Measurements from ENCODE around the gene PLEKHO2. TPM values are rescaled to one million over a fixed set of nuclear protein-coding genes. Genes with fewer than 3 reads are reported as not detected.

PLEKHO2 gene
- polyA plus RNA-seq, 3 donors: 18.1 to 21.3 (median 18.3) TPM

DNA sequence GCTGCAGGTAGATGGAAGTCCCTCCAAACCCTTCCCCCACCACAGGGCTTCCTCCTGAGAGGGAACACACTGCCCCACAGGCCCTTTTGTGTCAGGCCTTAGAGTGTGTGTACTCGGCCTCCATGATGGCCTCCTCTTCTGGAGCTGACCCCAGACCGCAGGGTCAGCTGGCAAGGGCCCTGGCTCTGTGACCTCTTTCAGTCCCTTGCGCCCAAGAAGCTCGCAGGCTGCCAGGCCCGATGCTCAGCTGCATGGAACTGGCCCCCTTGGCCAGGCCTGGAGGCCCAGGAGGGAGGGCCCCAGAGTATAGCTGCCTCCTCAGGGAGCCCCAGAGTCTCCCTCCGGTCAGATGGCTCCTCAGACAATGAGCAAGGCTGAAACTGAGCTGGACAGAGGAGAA is 46.6 kb downstream of the PLEKHO2 start:
- no peak for DNase-seq

DNA sequence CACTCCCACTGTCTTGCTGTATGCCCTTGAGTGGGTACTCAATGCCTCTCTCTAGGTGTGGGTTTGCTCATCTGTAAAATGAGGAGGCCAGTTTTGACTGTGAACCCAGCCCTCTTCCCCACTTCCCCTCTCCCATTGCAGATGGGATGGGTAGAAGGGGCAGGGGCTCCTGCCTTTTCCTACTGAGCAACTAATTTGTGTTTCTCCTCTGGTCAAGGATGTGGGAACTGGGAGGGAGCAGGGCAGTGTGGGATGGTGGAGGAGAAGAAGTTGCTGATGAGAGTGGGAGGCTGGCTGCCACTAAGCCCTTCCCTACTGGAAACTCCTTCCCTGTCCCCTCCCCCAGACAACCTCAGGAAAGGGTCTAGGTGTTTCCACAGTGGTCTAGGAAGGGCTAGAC is 49.8 kb downstream of the PLEKHO2 start:
- DNase-seq: no peak

- no peak for DNase-seq
Observed at GRCh38 chr15:64892847-64893403, 51.2 kb downstream of the PLEKHO2 start.

GRCh38 chr15:64893481-64894394 is 52.0 kb downstream of the PLEKHO2 start:
- DNase-seq: peak; percentile 98

GRCh38 chr15:64894395-64895056 is 52.8 kb downstream of the PLEKHO2 start:
- no peak for DNase-seq

DNA sequence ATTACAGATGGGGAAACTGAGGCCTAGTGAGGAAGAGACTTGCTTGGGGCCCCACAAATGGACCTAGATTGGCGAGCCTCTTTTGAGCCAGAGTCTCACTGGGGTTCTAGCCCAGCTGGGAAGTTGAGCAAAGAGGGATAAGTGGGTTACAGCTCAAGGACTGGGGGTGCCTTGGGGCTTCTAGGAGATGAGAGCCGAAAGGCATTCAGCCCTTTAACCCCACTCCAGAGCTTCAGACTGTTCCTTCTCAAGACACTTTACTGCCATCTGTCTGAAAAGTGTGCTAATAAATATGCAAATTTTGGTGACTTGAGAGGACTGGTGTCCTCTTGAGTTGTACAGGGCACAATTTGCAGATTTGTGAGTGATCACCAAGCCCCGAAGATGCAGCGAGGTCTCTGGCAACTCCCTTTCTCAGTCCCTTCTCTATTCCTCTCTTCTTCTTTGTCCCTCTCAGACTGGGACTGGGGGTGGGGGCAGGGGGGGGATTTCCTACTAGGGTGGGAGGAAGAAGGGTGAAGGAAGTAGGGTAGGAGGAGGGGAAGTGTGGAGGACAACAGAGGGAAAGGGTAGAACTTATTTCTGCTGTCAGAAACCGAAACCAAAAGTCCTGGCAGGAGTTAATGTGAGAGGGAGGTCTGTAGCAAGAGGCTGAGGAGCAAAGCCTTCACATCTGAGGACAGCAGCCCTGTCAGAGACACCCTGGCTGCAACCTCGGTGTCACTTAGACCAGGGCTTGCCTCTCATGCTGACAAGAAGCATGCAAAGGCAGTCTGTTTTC is 53.8 kb downstream of the PLEKHO2 start:
- DNase-seq: no peak

DNA sequence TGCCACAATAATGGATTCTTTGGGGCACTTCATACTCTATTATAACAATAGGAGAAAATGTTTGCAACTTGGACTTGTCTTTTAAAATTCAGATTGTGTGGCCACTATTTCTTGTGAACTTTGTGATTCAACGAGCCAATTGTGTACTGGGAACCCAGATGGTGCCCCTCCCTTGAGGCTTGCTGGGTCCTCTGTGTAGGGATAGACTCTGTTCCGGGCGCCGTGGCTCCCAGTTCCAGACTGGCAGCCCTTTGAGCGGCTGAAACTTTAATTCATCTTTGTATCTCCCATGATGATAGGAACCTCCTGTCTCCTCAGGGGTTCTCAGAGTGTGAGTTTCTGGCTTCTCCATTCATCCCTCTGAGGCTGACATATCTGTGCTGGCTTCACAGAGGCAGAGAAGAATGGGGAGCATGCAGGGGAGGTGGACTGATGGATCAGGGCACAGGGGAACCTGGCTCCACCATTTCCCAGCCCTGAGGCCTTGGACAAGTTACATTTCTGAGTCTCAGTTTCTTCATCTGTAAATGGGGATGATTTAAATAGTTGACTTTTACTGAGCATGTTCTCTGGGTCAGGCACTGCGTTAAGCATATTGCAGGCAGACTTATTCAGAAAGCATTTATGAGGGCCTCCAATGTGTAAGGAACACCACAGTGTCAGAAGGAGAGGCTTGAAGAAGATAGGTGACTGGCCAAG is 54.8 kb downstream of the PLEKHO2 start:
- no peak for DNase-seq

DNA sequence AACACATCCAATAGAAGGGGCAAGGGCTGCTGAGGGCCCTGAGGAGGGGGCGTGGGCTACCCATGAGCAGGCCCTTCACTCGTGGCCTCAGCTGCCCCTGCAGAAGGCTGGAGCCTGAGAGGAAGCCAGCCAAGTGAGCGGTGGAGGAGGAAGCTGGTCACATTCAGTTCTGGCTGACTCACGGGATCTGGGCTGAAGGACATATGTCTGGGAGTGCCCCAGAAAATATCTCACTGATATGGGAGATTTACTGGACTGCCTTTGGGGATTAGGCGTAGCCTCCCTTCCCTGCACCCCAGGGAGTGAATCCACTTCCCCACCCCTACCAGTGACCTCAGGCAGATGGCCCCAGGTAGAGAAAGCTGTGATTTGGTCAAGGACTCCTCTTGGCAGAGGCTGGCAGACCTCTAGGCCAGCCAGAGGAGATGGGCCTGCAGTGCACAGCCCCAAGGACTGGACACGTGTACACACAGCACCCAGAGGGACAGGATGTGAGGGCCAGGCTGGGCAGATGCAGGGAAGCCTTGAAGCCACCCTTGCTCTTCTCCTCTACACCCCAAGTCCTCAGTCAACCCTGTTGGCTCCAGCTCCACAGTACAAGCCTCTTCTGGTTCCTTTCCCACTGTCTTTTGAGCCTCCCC is 55.8 kb downstream of the PLEKHO2 start:
- DNase-seq: no peak

- DNase-seq: no peak
Observed at GRCh38 chr15:64898406-64898805, 56.7 kb downstream of the PLEKHO2 start.

DNA sequence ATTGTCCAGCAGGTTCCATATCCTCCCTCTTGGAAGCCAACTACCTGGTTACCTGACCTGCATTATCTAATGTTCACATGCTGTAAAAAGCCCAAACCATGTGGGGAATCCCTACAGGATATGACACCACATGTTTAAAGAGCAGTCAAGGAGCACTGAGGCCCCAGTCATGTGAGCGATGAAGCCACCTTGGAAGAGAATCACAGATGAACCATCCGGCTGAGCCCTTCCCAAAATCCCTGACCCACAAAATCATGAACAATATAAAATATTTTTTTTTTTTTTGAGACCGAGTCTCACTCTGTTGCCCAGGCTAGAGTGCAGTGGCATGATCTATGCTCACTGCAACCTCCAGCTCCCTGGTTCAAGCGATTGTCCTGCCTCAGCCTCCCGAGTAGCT is 59.4 kb downstream of the PLEKHO2 start:
- DNase-seq: no peak

- DNase-seq: no peak
Observed at GRCh38 chr15:64901914-64902313, 60.2 kb downstream of the PLEKHO2 start.

DNA sequence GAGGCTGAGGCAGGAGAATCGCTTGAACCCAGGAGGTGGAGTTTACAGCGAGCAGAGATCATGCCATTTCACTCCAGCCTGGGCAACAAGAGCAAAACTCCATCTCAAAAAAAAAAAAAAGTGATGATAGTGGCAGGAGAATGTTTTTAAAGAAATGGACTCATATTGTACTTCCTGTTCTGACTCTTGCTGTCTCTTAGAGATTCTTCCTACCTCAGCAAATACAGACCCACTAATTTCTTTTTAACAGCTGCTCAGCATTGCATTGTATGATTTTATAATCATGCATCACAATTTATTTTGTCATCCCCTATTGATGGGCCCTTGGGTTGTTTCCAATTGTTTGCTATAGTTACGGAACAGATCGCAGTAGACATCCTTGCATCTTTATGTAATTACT is 61.1 kb downstream of the PLEKHO2 start:
- DNase-seq: no peak

GRCh38 chr15:64903326-64903950 is 61.7 kb downstream of the PLEKHO2 start:
- DNase-seq: no peak

DNA sequence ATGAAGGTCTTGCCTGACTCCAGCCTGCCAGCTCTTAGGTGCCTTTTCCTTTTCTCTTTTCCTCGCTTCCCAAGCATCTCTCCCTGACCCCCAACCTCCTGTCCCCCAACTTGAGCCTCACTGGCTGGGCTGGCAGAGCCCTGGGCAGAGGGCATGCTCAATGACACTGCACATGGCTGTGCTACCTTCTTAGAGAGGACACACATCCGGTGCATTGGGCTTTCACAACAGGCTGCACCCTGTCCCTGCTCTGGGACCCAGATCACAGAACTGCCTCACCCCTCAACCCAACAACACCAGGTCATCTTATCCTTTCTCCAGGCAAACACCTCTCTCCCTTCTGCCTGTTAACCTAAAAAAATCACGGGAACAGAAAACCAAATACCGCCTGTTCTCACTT is 62.5 kb downstream of the PLEKHO2 start:
- DNase-seq: no peak

- DNase-seq: peak; percentile 67
Observed at GRCh38 chr15:64905119-64905831, 63.6 kb downstream of the PLEKHO2 start.

- no peak for DNase-seq
Observed at GRCh38 chr15:64905941-64906340, 64.2 kb downstream of the PLEKHO2 start.

GRCh38 chr15:64906402-64906801 is 64.7 kb downstream of the PLEKHO2 start:
- no peak for DNase-seq

DNA sequence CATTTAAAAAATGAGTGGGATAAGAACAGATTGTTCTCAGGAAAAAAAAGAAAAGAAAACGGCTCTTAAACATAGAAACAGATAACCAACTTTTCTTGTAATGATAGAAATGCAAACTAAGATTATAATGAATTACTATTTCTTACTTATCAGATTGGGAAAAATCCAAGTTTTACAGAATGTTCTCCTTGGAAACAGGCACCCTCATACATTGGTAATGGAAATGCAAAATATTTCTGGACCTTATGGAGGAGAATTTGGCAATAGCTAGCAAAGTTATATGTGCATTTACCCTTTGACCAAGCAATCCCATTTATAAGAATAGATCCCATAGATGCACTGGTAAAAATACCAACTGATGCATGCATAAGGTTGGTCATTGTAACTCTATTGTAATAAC is 66.3 kb downstream of the PLEKHO2 start:
- DNase-seq: no peak

GRCh38 chr15:64909546-64909945 is 67.8 kb downstream of the PLEKHO2 start:
- no peak for DNase-seq
